GM19240 (cell line): ENCODE data around the gene CCDC180.
"Not testable (repeated sequence)": the region's sequence is repeated elsewhere in the genome, so short reads cannot be mapped to it uniquely, and the experiment has no call there.

Source experiments
- DNase-seq: peaks from one replicate; pipeline ENCODE4 v3.0.0; 2011; ENCODE audit warnings: low spot score; ENCODE audit not compliant: insufficient read length

The CCDC180 gene

GRCh38 chr9:97307500-97308163, at the start of gene CCDC180:
CCDC180 (plus strand) TSS chr9:97307659; CDS start chr9:97308064, 405 bp downstream.
- no peak for DNase-seq

GRCh38 chr9:97259834-97260514, 47.5 kb upstream of the CCDC180 start:
- not testable (repeated sequence) for DNase-seq

- DNase-seq: no peak
Measured at GRCh38 chr9:97271292-97271691, 36.2 kb upstream of the CCDC180 start.

- no peak for DNase-seq
Measured at GRCh38 chr9:97272072-97272471, 35.4 kb upstream of the CCDC180 start.

- no peak for DNase-seq
Measured at GRCh38 chr9:97276310-97276852, 31.1 kb upstream of the CCDC180 start.

GRCh38 chr9:97277953-97278352, 29.5 kb upstream of the CCDC180 start:
- no peak for DNase-seq

- DNase-seq: no peak
Measured at GRCh38 chr9:97280755-97281330, 26.6 kb upstream of the CCDC180 start.

- DNase-seq: no peak
Measured at GRCh38 chr9:97283768-97284167, 23.7 kb upstream of the CCDC180 start.

GRCh38 chr9:97284798-97285197, 22.7 kb upstream of the CCDC180 start:
- no peak for DNase-seq

GRCh38 chr9:97292200-97292599, 15.3 kb upstream of the CCDC180 start:
- no peak for DNase-seq

GRCh38 chr9:97293207-97293721, 14.2 kb upstream of the CCDC180 start:
- no peak for DNase-seq

GRCh38 chr9:97293818-97294217, 13.6 kb upstream of the CCDC180 start:
- no peak for DNase-seq

GRCh38 chr9:97297889-97298288, 9.6 kb upstream of the CCDC180 start:
- no peak for DNase-seq

- DNase-seq: no peak
Measured at GRCh38 chr9:97299809-97300414, 7.5 kb upstream of the CCDC180 start.

GRCh38 chr9:97300586-97300985, 6.9 kb upstream of the CCDC180 start:
- DNase-seq: no peak

- DNase-seq: no peak
Measured at GRCh38 chr9:97301974-97302373, 5.5 kb upstream of the CCDC180 start.

- DNase-seq: no peak
Measured at GRCh38 chr9:97304586-97304985, 2.9 kb upstream of the CCDC180 start.

- DNase-seq: no peak
Measured at GRCh38 chr9:97305501-97306298, 1.8 kb upstream of the CCDC180 start.

- DNase-seq: no peak
Measured at GRCh38 chr9:97307091-97307490, 368 bp upstream of the CCDC180 start.

GRCh38 chr9:97309260-97309659, 1.8 kb downstream of the CCDC180 start:
- no peak for DNase-seq

GRCh38 chr9:97310023-97310422, 2.6 kb downstream of the CCDC180 start:
- no peak for DNase-seq
